ENCODE results near the gene PEPD. TPM values are rescaled to one million over a fixed set of nuclear protein-coding genes. Genes with fewer than 3 reads are reported as not detected.
"Not testable (repeated sequence)": the region's sequence is repeated elsewhere in the genome, so short reads cannot be mapped to it uniquely, and the experiment has no call there.

Gene PEPD
- total RNA-seq, 2 experiments from 2014 or later, result 38.1 to 44.5 TPM

DNA sequence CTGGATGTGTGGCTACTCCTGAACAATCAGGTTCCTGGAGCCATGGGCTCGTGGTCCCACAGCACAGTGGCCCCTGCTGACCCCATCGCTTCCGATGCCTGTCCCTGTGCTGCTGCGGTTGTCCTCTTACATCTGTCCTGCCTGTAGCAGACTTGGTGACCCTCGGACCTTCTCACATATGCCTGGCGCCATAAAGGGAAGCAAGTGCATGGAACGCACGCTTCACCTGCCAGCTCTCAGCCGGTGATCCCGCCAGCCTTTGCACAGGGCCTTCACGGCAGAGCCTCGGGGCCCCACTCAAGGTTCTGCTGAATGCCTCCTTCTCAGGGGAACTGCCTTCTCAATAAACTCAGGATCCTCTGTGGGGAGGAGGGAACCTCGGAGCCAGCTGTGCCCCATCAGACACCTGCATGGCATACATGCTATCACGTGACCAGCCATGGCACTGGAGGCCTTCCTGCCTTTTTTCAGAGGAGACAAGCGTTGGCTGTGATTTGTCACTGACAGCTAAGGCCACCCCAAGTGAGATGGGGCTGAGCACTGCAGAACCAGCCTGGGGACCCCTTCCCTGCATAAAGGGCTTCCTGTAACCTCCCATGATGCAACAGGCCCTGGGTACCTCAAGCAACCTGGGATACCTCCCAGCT, 24.3 kb downstream of the PEPD start:
- Mint-ChIP-seq H3K9me3 (no peaks in the 10 kb centered on the region), H3K4me1 (no peaks in the 10 kb centered on the region), H3K4me3 (no peak overlapping the region), H3K27ac (no peak overlapping the region), H3K27me3 (no peaks in the 10 kb centered on the region), H3K36me3 (ENCODE audit: low read depth) (no peaks in the 10 kb centered on the region)
- DNase-seq, result no peak
- ChIA-PET POLR2A (no interaction called here), CTCF (no interaction called here)

DNA sequence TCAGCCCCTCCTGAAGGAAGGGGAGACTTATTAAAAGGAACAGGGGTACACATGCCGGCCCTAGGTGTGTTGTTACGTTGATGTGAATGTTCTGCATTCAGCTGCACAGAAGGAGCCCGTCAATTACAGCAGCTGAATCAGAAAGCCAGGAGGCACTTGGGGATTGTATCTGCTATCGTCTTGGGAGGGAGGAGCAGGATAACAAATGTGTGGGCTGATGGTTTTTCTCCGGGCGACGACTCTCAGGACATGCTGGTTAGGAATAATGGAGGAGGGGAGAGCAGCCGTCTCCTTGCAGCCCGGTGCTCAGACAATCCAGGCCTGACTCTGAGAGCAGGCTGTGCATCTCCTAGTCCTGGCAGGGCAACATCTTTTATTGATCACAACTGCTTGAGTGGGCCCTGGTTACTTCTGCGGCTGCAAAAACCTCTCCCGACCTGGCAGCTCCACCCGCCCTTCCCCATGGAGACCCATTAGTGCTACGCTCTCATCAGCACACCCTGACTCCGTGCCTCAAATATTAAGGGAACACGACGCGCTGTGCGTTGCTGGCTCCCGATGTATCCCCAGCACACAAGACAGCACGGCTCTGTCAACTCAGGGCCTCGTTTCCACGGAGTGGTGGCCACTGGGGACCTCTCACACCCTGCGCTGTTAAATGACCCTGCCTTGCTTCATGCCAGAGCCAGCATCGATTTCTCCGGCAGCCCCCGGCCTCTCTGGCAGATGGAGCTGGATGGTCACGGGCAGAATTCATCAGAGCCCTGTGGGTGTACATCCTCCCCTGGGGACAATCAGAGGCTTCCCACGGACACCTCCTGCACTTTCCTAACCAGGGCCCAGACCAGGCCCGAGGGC, 25.3 kb downstream of the PEPD start:
- no peak for DNase-seq
- H3K36me3 Mint-ChIP-seq (ENCODE audit: low read depth), result no peaks in the 10 kb centered on the region
- no peaks in the 10 kb centered on the region for H3K4me1 Mint-ChIP-seq
- no peak overlapping the region for H3K4me3 Mint-ChIP-seq
- ChIA-PET CTCF (no interaction called here), POLR2A (no interaction called here)
- no peaks in the 10 kb centered on the region for H3K27me3 Mint-ChIP-seq
- no peak overlapping the region for H3K27ac Mint-ChIP-seq
- H3K9me3 Mint-ChIP-seq, result no peaks in the 10 kb centered on the region

DNA sequence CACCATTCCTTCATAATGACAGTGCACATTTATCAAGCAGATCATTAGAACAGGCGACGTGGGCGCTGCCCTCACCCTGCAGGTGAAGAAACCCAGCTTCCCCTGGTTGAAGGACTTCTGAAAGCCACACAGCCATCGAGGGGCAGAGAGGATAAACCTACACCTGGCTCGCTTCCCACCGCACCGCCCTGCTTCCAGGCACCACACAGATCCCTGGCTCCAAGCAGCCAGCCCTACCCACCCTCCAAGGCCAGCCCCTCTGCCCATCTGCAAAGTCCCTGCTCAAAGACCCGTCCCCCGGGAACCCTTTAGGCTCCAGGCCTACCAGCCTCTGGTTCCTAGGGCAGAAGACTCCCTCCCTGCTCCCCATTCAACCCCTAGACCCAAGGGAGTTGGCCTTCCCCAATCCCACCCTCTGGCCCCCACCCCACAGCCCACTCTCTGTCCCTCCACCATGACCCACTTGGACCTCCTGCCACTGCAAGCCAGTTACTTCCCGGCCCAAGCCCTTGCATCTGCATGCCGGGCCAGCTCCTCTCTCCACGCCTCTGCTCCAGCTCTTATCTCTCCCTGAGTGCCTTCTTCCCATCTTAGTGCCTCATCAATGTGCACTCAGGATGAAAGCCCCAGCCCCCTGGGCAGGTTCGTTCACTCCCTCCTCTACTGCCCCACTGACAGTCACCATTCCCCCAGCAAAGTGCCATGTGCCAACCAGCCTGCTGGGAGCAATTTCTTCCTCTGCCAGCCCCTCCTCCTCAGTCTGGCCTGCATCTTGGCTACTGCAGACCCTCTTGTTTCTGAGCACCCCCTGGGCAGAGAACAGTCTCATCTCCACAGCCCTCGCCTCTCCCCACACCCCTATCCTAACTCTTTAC, 28.0 kb downstream of the PEPD start:
- POLR2A ChIA-PET, result no interaction called here
- CTCF ChIA-PET, result no interaction called here
- Mint-ChIP-seq H3K27me3 (no peaks in the 10 kb centered on the region), H3K9me3 (no peaks in the 10 kb centered on the region), H3K4me3 (no peak overlapping the region), H3K4me1 (no peaks in the 10 kb centered on the region), H3K36me3 (ENCODE audit: low read depth) (no peaks in the 10 kb centered on the region), H3K27ac (no peak overlapping the region)
- DNase-seq, result no peak

DNA sequence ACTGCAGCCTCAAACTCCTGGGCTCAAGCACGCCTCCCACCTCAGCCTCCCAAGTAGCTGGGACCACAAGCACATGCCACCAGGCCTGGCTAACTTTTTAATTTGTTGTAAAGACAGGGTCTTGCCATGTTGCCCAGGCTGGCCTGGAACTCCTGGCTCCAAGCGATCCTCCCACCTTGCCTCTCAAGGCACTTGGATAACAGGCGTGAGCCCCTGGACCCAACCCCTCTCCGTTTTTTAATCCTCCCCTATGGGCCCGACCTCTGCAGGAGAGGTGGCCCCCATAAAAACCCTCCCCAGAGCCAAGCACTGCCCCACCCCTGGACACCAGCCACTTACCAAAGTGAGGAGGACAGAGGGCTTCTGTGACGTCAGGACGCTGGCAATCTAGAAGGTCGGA, 28.6 kb downstream of the PEPD start:
- no peak for DNase-seq
- Mint-ChIP-seq H3K27ac (no peak overlapping the region), H3K9me3 (no peaks in the 10 kb centered on the region), H3K27me3 (no peaks in the 10 kb centered on the region), H3K36me3 (ENCODE audit: low read depth) (no peaks in the 10 kb centered on the region), H3K4me3 (no peak overlapping the region), H3K4me1 (no peaks in the 10 kb centered on the region)
- CTCF ChIA-PET, result no interaction called here
- POLR2A ChIA-PET, result no interaction called here

DNA sequence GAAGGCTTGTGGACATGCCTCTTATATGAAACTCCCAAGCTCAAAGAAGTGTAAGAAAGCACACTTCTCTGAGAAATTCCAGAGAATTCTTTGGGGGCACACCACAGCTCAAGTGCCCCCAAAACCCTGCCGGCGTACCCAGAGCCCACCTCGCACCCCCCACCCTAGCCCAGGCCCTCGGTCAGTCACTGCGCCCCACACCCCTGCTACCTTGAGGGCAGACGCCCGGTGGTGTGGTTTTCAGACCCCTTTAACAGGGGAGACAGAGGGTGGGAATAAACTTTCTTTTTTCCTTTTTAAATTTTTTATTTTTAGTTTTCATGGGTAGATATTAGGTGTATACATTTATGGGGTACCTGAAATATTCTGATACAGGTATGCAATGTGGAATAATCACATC, 29.5 kb downstream of the PEPD start:
- no peak overlapping the region for H3K27ac Mint-ChIP-seq
- CTCF ChIA-PET, result interaction anchor here (0.6 kb wide), 1 partner anchor 1124 kb away, joined by 4 read pairs; no protein-coding TSS in a partner anchor
- H3K9me3 Mint-ChIP-seq, result no peaks in the 10 kb centered on the region
- no peaks in the 10 kb centered on the region for H3K4me1 Mint-ChIP-seq
- no peak overlapping the region for H3K4me3 Mint-ChIP-seq
- POLR2A ChIA-PET, result no interaction called here
- H3K27me3 Mint-ChIP-seq, result no peaks in the 10 kb centered on the region
- no peaks in the 10 kb centered on the region for H3K36me3 Mint-ChIP-seq (ENCODE audit: low read depth)
- DNase-seq, result no peak

DNA sequence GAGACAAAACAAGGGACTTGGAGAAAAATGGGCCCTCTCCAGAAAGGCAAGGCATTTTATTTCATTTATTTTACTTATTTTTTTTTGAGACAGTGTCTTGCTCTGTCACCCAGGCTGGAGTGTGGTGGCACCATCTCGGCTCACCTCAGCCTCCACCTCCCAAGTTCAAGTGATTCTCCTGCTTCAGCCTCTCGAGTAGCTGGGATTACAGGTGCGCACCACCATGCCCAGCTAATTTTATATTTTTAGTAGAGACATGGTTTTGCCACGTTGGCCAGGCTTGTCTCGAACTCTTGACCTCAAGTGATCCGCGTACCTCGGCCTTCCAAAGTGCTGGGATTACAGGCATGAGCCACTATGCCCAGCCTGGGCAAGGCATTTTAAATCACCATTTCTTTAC, 31.0 kb downstream of the PEPD start:
- CTCF ChIA-PET; H3K27me3 Mint-ChIP-seq; H3K27ac Mint-ChIP-seq; H3K4me1 Mint-ChIP-seq; DNase-seq; H3K36me3 Mint-ChIP-seq (ENCODE audit: low read depth); H3K9me3 Mint-ChIP-seq; H3K4me3 Mint-ChIP-seq; POLR2A ChIA-PET: not testable (repeated sequence)

DNA sequence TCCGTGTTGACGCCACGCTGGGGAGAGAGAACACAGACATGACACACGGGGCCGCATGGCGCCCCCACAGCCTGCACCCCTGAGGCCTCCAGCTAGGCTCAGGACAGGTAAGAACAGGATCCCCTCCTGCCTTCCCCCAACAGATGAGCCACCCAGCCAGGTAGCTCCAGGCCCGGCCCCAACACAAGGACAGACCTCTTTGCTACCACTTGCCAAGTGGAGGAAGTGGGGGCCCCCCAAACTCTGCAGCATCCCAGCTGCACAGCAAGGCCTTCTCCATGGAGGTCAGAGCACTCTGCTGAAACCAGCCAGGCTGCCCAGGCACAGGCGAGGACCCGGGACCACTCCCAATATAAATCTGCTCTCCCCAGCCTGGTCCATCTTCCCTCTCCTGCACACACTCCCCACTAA, 31.5 kb downstream of the PEPD start:
- H3K27me3 Mint-ChIP-seq, result no peaks in the 10 kb centered on the region
- ChIA-PET POLR2A (no interaction called here), CTCF (no interaction called here)
- no peaks in the 10 kb centered on the region for H3K36me3 Mint-ChIP-seq (ENCODE audit: low read depth)
- H3K4me3 Mint-ChIP-seq, result no peak overlapping the region
- no peaks in the 10 kb centered on the region for H3K4me1 Mint-ChIP-seq
- H3K9me3 Mint-ChIP-seq, result no peaks in the 10 kb centered on the region
- no peak overlapping the region for H3K27ac Mint-ChIP-seq
- DNase-seq, result no peak

DNA sequence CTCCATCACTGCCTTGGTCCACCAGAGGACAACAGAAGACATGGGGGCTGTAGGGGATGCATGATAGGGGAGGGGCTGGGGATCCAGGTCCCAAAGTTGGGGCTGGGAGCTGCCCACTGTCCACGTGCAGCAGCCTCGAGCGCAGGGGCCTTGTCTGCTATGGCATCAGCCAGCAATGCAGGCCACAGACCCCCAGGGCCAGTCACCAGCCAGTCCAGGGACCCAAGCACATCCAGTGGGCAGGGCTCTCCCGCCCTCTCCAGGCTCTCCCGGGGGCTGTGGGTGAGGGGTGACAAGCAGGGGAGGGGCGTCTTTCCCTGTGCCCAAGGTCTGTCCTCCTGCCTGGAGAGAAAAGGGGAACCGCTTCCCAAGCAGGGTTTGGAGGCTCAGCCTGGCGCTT, 32.8 kb downstream of the PEPD start:
- no peak overlapping the region for H3K4me3 Mint-ChIP-seq

DNA sequence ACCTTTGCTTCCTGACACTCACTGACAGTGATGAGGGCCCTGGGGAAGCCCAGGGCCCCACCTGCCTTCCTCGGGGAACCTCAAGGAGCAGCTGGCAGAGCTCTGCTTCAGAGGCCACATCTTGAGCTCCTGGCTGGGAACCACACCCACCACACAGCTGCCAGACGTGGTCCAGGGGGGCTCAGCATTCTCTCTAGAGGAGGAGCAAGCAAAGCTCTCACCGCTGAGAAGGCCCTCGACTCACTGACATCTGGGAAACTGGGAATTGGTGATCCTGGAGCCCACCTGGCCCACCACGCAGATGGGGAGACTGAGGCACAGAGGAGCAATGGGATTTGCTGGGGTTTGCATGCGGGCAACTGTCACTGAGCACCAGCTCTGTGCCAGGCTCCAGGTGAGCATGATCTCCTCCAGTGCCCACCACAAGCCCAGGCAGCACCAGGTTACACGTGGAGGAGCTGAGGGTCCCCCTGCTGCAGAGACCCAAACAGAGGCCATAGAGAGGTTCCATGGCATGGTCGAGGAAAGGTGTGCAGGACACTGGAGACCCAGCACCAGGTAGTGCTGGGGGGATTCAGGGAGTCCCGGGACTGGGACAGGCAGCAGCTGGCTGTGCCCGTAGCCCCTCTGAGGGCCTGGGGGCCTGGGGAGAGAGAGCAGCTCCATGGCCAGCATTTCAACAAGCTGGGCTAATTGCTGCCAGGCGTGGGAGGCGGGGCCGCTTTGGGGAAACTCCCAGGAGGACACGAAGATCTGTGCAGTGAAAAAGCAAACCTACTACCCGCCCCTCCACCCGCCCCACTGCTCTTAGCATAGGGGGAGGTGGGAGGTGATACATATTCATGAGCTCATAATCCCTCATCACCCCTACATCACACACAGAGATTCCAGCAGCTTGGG, 33.4 kb downstream of the PEPD start:
- H3K27ac Mint-ChIP-seq, result no peak overlapping the region
- ChIA-PET POLR2A (no interaction called here), CTCF (no interaction called here)
- DNase-seq, result no peak
- peaks cover 2% of the 10 kb centered on the region for H3K9me3 Mint-ChIP-seq
- no peak overlapping the region for H3K4me3 Mint-ChIP-seq
- H3K27me3 Mint-ChIP-seq, result no peaks in the 10 kb centered on the region
- H3K36me3 Mint-ChIP-seq (ENCODE audit: low read depth), result no peaks in the 10 kb centered on the region
- H3K4me1 Mint-ChIP-seq, result no peaks in the 10 kb centered on the region

More for the DNA sequence above, 32.8 kb downstream of the PEPD start:
- Mint-ChIP-seq H3K36me3 (ENCODE audit: low read depth) (no peaks in the 10 kb centered on the region), H3K27ac (peak overlapping the region; percentile 62), H3K4me1 (no peaks in the 10 kb centered on the region), H3K9me3 (no peaks in the 10 kb centered on the region), H3K27me3 (no peaks in the 10 kb centered on the region)
- DNase-seq, result no peak
- POLR2A ChIA-PET, result no interaction called here
- CTCF ChIA-PET, result no interaction called here

DNA sequence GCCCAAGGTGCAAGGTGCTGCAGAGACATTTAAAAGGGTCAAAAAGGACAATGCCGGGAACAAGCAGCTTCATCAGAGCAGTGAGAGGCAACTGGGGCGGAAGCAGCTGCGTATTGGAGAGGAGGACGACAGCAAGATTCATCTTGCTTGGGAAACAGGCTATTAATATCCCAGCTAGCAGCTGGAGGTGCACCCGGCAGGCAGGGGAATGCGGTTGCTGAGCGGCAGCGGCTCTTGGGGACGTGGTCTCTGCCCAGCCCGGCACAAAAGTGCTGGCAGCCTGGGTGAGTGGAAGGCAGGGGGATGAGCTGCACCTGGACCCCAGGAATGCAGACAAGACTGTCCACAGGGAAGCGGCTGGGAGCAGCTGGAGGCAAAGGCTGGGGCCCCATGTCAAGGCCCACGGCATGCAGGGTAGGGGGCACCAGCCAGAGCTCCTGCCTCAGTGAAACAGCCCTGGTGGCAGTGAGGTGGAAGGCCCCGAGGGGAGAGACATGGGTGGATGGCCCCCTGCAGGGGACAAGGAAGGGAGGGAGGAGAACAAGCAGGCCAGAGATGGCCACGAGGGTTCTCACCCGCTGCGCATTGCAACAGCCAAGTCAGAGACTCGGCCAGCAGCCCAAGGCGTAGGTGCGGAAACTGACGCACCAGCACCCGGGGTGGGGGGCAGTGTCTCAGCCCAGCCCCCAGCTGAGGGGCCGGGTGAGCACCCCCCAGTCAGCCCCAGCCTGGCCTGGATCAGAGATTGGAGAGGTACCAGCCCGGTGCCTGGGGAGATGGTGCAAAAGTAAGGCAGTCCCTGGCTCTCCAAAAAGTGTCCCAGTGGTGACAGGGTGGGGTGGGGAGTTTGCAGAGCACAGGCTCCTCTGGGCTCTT, 34.4 kb downstream of the PEPD start:
- peaks cover 10% of the 10 kb centered on the region for H3K9me3 Mint-ChIP-seq
- POLR2A ChIA-PET, result no interaction called here
- H3K27ac Mint-ChIP-seq, result no peak overlapping the region
- DNase-seq, result no peak
- no peak overlapping the region for H3K4me3 Mint-ChIP-seq
- no peaks in the 10 kb centered on the region for H3K36me3 Mint-ChIP-seq (ENCODE audit: low read depth)
- no peaks in the 10 kb centered on the region for H3K27me3 Mint-ChIP-seq
- CTCF ChIA-PET, result no interaction called here
- no peaks in the 10 kb centered on the region for H3K4me1 Mint-ChIP-seq

DNA sequence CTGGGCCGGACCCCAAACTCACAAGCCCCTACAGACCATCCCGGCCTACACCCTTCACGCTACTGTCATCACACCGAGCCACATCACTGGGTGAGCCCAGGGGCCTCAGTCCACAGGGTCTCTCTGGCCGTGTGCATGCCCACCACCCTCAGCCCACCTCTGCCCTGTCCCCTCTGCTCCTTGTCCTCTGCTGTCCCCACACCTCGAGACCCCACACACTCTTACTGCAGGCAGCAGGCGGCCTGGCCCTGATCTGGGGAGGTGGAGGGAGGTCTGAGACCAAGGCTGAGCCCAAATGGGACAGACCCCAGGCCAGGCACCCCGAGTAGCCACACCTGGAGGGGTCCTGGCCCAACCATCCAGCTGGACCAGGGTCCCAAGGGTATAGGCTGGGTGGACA, 35.2 kb downstream of the PEPD start:
- Mint-ChIP-seq H3K36me3 (ENCODE audit: low read depth) (no peaks in the 10 kb centered on the region), H3K27me3 (no peaks in the 10 kb centered on the region), H3K27ac (no peak overlapping the region), H3K4me1 (no peaks in the 10 kb centered on the region), H3K4me3 (no peak overlapping the region), H3K9me3 (peaks cover 13% of the 10 kb centered on the region)
- CTCF ChIA-PET, result no interaction called here
- POLR2A ChIA-PET, result no interaction called here
- DNase-seq, result no peak

DNA sequence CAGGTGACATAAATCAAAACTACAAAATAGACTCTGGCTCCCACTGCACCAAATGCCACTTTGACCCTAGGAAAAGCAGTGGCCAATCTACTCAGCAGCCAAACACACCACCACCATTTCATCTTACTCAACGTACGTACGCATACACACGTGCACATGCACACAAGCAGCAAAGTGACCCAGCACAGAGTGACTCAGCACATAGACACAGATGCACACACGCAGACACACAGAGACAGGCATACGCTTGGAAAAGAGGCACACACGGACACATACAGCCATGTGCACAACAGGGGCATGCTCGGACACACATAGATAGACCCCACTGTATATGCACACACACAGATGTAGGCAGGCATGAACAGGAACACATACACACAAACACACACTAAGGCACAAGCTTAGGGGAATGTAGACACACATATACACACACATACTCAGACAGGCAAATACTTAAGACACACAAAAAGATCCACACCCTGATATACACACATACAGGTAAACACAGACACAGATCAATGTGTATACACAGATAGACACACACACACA, 37.3 kb downstream of the PEPD start:
- no peaks in the 10 kb centered on the region for H3K27me3 Mint-ChIP-seq
- no peaks in the 10 kb centered on the region for H3K4me1 Mint-ChIP-seq
- H3K36me3 Mint-ChIP-seq (ENCODE audit: low read depth), result peaks cover 9% of the 10 kb centered on the region
- no peak overlapping the region for H3K27ac Mint-ChIP-seq
- ChIA-PET POLR2A (no interaction called here), CTCF (no interaction called here)
- peaks cover 18% of the 10 kb centered on the region for H3K9me3 Mint-ChIP-seq
- DNase-seq, result no peak
- H3K4me3 Mint-ChIP-seq, result no peak overlapping the region

Data from activated CD4-positive, alpha-beta T cell treated with anti-CD3 and anti-CD28 coated beads, Interleukin-2, amount 10 ng/mL, durations not matched to agents 7 days and 5 days (primary cell).